Measurements from ENCODE around the gene APC2.

APC2 gene

DNA sequence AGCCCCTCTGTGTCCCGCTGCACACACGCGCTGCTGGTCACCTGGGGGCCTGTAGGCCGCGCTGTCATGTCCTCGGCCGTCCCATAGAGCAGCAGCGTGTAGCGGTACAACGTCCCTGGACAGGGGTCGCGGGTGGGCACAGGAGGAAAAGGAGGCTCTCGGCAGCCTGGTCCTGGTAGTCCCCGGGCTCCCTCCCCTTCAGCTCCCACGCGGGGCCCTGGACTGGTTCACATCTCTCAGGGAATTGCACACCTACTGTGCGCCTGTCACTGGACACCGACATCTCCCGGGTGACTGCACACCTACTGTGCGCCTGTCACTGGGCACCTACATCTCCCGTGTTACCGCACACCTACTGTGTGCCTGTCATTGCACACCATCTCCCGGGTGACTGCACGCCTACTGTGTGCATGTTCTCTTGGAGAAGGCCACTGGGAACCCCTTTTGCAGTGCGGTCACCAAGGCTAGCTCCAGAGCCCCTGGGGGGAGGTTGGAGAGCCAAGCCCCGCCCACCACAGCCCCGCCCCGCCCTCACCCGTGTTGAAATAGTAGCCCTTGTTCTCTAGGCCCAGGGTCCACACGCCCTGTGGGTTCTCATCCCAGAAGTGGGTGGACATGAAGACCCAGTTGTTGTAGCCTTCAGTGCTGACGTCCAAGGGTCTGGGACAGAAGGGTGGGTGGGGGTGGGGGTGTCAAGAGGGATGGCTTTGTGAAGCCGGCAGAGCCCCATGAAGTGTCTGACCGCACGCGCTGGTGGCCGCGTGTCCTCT is 32.6 kb downstream of the APC2 start:
- DNase-seq = no peak

DNA sequence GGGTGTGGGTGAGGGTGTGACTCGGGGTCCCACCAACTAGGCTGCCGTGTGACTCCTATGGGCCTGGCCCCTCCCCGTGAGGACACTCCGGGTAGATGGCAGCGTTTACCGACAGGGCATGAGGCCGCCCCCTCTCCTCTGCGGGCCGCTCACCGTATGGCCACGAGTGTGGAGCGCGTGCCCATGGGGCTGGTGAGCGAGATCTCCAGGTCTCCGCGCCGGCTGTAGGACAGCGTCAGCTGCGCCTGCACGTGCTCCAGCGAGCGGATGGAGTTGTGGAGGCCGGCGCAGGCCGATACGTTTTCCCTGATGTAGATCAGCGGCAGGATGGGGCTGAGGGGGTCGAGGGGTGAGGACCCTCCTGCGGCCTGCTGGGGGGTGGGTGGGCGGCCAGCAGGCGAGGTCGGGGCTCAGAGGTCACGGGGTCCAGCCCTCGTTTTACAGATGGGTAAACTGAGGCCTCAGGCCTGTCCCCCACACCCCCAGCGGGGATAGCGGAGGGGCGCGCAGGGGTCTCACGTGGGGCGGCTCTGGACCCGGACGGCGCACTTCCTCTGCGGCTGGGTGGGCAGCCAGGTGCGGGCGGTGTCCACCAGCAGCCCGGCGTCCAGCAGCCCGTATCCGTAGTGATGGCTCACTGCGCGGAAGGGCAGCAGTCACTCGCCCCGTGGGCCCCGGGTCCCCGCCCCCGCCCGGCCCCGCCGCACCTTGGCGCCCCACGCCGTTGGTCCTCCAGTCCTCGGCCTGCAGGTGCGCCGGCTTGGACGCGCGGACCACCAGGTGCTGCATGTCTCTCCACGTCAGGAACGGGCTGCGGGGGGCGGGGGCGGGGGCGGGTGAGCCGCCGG is 33.4 kb downstream of the APC2 start:
- peak in 1 of 5 donors; percentile 8 for DNase-seq

DNA sequence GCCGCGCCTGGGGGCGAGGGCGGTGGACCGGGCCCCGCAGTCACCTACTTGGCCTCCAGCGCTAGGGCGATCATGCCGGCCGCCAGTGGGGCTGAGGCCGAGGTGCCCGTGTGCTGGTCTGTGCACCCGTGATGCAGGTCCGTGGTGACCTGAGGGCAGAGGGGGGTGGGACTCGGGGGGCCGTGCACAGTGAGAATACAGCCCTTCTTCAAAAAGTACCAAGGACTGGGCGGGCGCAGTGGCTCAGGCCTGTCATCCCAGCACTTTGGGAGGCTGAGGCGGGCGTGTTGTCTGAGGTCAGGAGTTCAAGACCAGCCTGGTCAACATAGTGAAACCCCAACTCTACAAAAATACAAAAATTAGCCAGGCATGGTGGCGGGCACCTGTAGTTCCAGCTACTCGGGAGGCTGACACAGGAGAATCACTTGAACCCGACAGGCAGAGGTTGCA is 34.1 kb downstream of the APC2 start:
- peak in 1 of 5 donors; percentile 9 for DNase-seq

DNA sequence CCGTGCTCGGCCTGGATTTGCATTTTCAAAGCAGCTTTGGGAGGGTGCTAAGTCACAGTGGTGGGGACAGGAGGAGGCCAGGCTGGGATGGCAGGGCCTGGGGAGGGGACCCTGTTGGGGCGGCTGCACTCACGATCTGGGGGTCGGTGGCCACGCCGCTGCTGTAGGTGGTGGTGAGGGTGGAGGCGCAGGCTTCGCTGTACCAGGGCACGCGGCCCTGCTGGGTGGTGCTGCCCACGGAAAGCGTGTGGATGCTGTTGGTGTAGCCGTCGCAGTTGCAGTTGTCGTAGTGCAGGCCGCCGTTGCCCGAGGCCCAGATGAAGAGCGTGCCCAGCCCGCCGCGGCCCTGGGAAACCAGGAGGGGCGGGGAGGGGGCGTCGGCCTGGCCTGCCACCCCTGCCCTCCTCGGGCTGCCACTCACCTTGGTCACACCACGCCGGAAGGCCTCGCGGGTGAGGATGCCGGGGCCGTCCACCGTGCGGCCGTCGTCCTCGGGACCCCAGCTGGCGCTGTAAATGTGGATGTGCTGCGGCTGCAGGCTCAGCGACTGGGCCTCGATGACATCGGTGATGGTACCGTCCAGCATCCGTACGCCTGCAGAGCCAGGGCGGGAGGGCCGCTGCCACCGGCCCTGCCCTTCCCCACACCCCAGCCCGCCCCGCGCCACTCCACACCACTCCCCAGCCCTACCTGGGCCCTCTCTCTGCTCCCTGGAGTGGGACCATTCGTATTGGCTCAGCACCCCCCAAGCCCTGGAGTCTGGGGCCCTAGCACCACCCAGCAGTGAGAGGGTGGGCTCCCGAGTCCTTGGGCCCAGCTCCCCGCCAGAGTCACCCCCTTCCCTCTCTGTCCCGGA is 37.0 kb downstream of the APC2 start:
- DNase-seq = no peak

DNA sequence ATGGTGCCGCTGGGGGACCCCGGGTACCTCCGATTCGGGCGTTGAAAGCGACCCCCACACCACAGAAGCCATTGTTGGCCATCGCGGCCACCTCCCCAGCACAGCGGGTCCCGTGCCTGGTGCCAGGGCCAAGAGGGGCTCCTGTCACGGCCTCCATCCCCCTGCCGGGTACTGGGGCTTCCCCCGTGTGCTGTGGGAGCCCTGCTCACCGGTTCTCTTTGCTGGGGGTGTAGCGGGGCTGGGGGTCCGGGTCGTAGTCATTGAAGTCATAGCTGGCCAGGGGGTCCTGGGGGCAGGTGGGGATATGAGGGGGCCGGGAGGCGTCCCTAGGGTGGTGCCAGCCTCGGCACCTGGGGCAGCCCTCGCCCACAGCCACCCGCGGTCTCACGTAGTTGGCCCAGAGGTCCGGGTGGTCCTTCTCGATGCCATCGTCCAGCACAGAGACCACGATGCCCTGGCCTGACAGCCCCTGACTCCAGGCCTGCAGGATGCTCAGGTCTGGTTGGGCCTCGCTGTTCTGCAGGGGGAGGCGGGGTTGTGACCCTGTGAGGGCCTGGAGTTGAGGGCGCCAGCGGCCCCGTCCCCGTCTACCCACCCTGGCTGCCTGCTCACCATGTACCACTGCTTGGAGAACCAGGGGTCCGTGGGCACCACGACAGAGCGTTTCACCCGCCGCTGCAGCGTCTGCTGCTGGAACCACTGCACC is 37.8 kb downstream of the APC2 start:
- no peak for DNase-seq

DNA sequence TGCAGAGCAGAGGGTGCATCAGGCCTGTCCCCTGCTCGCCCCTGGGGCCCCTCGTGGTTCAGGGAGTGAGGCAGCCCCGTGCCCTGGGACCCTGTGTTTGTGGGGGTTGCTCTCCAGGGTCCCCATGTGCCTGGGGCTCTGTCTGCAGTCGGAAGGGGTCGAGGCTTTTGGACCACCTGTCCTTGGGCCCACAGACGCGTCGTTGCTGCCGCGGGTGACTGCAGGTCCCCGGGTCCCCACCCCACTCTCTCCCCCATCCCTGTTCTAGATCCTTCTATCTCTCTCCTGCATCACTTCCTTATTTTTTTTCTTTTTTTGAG is 38.3 kb downstream of the APC2 start:
- no peak for DNase-seq

DNA sequence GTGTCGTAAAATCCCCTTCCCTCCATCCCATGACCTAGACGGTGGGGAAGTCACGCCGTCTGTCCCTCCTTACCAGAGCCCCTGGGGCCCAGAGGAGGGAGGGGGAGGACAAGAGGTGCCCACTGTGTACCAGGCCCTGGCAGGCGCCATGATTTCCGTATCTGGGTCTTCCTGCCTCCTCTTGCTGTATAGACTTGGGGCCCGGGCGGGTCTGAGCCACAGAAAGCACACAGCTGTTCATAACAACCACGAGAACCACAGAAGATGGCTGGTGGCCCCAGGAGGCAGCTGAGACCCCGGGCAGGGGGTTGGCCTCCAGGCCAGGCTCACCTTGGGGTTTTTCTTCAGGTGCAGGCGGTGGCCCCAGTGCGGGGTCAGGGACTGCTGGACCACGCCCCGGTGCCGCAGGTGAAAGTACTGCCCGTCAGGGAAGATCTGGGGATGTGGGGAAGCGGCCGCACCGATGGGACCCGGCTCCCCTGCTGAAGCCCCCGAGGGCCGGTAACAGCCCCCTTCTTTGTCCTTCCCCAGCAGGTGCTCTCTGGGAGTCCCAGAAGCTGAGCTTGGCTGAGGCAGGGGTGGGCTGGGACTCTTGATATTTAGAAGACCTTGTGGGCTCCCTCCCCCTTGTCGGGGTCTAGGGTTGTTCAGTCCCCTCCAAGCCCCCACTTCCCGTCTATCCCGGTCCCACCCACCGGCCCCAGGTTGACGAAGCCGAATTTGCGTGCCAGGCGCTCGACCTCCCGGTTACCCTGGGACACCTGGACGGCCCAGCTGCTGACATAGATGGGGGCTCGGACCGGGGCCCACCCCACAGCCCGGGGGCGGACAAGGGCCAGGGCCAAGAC is 39.8 kb downstream of the APC2 start:
- no peak for DNase-seq

DNA sequence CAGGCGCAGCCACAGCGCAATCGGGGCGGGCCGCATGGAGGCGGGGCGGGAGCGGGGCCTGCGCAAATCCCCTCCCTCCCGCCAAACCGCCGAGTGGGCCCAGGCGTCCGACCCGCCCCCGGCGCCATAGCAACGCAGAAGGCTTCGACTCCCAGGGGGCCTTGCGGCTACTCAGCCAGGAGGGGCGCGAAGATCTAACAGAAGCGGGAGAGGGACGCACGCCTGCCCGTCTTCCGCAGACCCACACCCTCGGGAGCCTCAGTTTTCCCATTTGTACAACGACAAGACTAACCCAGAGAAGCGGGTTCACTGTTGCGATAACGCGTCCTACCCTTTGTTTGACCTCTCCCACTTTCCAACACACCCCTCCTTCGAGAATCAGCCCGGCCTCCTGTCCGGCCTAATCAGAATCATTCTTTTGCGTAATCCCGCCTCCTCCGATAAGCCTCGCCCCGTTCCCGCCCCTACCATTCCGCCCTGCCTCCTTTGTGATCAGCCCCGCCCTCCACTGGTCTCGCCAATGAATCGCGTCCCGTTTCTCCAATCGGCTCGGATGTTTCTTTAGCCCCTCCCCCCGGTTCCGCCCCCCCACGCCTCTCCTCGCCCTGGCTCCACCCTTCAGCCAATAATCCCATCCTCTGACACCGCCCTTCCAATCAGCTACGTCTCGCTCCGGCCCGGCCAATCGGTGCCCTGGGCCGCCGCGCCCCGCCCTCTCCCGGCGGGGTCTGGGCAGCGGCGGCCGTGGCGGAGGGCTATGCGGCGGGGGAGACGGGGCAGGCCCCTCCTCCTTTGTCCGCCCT is 40.6 kb downstream of the APC2 start, which contains the start of gene PCSK4:
TSS of gene PCSK4 (minus strand) at position 40 of the 803 bp plus-strand sequence. CDS start at position 36, 4 bp downstream.
- peak; percentile 90 to 99 (median 97) for DNase-seq

DNA sequence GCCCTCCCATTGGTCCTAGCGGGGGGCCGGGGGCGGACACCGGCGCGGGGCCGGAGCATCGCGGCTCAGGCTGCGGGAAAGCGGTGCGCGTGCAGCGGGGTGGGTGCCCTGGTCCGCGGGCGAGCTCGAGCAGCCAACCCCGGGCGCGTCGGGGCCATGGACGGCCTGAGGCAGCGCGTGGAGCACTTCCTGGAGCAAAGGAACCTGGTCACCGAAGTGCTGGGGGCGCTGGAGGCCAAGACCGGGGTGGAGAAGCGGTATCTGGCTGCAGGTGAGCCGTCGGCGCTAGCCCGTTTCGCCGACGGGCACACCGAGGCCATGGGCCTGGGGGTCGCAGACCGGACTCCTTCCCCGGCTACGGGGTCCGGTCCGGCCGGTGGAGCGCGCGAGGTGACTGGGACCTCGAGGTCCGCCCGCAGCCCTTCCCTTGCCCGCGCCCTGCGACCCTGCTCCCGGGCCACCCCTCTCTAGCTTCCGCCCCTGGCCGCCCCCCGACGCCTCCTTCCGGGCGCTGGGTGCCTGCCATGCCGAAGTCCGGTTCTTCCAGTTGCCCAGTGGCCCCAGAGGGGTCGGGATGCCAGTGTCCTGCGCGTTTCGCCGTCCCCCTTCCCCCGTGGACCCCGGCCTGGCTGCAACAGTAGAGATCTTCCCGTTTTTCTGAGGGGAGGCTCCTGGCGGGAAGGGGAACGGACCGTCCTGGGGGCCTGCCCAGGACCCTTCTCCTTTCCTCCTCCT is 41.4 kb downstream of the APC2 start, which contains the start of gene REEP6:
TSS of gene REEP6 (plus strand) at position 68 of the 735 bp plus-strand sequence. CDS start at position 157, 89 bp downstream.
- no peak for DNase-seq

DNA sequence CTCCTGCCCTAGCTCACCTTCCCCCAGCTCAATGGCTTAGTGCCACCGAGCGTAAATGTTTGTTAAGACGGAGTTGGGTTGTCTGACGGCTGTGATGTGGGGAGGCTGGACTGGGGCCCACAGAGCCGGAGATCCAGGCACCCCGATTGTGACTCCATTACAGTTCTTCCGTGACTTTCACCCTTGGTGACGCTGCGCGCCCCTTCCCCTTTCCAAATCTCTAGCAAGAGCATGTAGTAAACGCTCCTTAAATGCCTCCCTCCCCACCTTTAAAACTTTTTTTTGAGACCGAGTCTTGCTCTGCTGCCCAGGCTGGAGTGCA is 41.9 kb downstream of the APC2 start:
- DNase-seq = no peak

DNA sequence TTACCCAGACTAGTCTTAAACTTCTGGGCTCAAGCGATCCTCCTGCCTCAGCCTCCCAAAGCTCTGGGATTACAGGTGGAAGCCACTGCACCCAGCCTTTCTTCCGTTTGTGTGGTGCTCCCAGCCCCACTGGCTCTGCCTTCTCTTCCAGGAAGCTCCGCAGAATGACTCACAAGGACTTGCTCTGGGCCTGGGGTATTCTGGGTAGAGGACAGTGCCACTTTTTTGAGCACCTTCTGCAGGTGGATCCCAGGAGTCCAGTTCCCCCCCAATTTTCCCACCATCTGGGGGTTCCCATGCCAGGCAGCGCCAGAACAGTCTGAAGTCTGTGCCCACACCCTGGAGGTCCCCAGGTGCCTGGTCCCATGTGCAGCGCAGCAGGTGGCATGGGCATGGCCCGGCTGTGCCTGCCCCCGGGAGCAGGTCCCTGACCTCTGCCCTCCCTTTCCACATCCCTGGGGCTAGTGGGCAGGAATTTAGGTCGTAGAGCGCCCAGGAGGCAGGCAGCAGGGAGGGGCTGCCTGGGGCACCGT is 42.6 kb downstream of the APC2 start:
- DNase-seq = no peak

DNA sequence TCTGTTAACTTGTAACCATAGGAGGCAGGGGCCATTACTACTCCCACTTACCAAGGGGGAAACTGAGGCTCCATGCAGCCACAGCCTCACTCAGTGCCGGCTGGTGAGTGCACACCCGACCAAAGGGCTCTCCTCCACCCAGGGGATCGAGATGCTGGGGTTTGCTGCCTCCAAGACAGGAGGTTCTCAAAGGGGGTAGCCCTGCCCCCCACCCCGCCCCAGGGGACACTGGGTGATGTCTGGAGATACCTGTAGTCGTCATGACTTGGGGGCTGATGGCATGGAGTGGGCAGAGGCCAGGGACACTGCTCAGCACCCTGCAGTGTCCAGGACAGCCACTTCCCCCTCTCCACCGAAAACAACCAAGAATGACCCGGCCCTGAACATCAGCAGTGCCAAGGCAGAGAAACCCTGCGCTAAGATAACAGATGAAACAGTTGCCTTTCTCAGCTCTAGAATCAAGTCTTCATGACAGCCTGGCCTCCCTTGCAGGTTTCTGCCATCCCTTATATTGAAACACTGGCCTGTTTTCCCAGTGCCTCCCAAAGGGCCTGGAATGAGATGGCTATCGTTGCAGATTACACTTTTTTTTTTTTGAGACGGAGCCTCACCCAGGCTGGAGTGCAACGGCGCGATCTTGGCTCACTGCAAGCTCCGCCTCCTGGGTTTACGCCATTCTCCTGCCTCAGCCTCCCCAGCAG is 44.3 kb downstream of the APC2 start:
- no peak for DNase-seq

DNA sequence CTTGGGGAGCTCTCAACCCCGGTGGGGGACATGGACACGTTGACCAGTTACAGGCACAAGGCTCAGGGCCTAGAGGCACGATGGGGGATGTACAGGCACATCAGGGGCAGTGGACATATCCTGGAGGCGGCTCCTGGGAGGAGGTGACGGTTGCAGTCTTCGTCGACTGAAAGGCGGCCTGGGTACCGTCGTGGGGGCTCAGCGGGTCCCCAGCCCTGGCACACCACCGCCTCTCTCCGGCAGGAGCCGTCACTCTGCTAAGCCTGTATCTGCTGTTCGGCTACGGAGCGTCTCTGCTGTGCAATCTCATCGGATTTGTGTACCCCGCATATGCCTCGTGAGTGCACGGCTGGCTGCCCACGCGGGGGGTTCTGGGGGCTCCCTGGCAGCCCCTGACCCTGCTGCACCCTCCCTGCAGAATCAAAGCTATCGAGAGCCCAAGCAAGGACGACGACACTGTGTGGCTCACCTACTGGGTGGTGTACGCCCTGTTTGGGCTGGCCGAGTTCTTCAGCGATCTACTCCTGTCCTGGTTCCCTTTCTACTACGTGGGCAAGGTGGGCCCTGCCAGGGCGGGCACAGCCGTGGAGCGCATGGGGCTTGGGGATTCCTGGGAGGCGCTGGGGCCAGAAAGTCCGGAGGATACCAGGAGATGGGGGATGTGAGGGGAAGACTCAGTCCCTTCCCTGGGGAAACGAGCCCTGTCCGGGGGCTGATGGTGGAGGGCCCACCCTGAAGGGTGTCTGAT is 45.3 kb downstream of the APC2 start:
- no peak for DNase-seq

DNA sequence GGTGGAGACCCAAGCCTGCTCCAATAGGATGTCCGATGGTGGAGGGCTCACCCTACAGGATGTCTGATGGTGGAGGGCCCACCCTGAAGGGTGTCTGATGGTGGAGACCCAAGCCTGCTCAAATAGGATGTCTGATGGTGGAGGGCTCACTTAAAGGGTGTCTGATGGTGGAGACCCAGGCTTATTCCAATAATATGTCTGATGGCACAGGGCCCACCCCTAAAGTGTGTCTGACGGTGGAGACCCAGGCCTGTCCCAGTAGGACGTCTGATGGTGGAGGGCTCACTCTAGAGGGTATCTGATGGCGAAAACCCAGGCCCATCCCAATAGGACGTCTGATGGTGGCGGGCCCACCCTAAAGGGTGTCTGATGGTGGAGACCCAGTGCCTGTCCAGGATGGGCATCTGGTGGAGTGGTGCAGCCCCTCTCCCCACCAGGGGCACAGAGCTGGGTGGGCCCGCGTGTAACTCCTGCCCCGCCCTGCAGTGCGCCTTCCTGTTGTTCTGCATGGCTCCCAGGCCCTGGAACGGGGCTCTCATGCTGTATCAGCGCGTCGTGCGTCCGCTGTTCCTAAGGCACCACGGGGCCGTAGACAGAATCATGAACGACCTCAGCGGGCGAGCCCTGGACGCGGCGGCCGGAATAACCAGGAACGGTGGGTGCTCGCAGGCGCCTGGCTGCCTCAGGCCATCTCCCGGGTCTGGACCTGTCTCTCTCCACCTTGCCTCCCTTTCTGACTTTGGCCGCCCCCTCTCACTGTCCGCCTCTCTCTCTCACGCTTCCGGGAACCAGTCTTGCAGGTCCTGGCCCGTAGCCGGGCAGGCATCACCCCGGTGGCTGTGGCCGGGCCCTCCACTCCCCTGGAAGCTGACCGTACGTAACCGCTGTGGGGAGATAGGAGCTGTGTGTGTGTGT is 46.1 kb downstream of the APC2 start:
- no peak for DNase-seq

DNA sequence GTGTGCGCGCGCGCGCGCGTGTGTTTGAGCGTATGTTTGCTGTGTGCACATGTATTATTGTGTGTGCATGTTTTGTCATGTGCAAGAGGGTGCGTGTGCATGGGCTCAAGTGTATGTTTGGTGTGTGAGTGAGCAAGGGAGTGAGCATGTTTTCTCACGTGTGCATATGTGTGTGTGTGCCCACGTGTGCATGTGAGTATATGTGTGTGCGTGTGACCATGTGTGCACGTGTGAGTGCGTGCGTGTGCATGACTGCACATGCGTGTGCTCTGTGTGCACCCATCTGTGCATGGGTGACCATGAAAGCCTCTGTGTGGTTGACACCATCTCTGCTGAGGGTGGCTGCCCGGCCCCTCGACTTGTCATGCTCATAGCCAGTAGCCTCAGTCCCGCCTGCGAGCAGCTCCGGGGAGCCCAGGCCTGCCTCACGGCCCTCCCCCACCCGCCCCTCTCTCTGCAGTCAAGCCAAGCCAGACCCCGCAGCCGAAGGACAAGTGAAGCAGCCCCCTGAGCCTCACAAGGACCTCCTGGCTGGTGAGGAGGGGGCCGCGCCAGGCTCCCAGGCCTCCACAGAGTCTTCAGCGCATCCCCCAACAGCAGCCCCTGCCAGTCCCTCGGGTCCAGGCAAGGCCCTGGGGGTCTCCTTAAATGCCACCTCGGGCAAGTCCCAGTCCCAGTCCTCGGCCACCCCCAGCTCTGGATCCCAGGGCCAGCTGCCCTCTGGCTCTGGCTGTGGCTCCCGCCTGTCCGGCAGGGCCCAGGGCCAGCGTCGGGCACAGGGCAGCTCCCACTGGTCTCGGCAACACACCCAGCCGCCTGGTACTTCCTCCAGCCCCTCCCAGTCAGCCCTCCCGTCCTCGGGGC is 47.0 kb downstream of the APC2 start:
- no peak for DNase-seq
